A673 (cell line): ENCODE data around the gene ARMC6.

Experiments used
- CTCF ChIP-seq: fragments of 300-800, 200-600 bp; sonication (generic); conservative IDR thresholded peaks from 2 replicates; pipeline ENCODE4 v1.5.1; 2017; ENCODE audit warnings: low read depth, mild to moderate bottlenecking, antibody characterized with exemption, low read length, moderate library complexity, mixed read lengths
- EZH2 ChIP-seq: fragments of 200-600 bp; sonication (generic); IDR thresholded peaks from 2 replicates; pipeline ENCODE4 v1.6.1; 2017; ENCODE audit warnings: borderline replicate concordance, low read depth, mild to moderate bottlenecking, mixed read lengths, antibody characterized with exemption, low read length; ENCODE audit not compliant: poor library complexity, severe bottlenecking

- TF ChIP-seq CTCF (no peak), EZH2 (no peak)
These were observed 22.9 kb upstream of the ARMC6 start for GRCh38 chr19:19010551-19010950.
